ENCODE measurements around the gene PIGT. TPM values are rescaled to one million over a fixed set of nuclear protein-coding genes. Genes with fewer than 3 reads are reported as not detected.

PIGT gene
- total RNA-seq, 2 experiments from 2014 or later = 43.7 to 47.7 TPM

- ChIA-PET CTCF (interaction anchor here (0.8 to 4.3 kb wide), 3 partner anchors 26 to 42 kb away, joined by 4 to 24 read pairs (median 5); no protein-coding TSS in a partner anchor), POLR2A (interaction anchor here (0.7 to 0.9 kb wide), 3 partner anchors 9 to 39 kb away, joined by 3 to 4 read pairs (median 3); no protein-coding TSS in a partner anchor)
- intact Hi-C loops (cut with micrococcal nuclease) = no loop called here
- Mint-ChIP-seq H3K4me1 (ENCODE audit: low read depth) (peaks cover 27% of the 10 kb centered on the region), H3K36me3 (ENCODE audit: low read depth) (peaks cover 1% of the 10 kb centered on the region), H3K27ac (no peak overlapping the region), H3K27me3 (no peaks in the 10 kb centered on the region), H3K9me3 (no peaks in the 10 kb centered on the region), H3K4me3 (no peak overlapping the region)
- no peak for TF ChIP-seq CTCF (IDR thresholded peaks at IDR 0.05)
- ATAC-seq (no peak), DNase-seq (no peak)
Measured at GRCh38 chr20:45410887-45411286, 5.1 kb upstream of the PIGT start.

- Mint-ChIP-seq H3K4me1 (ENCODE audit: low read depth) (peaks cover 27% of the 10 kb centered on the region), H3K27ac (no peak overlapping the region), H3K36me3 (ENCODE audit: low read depth) (peaks cover 3% of the 10 kb centered on the region), H3K27me3 (no peaks in the 10 kb centered on the region), H3K4me3 (no peak overlapping the region), H3K9me3 (no peaks in the 10 kb centered on the region)
- no peak for DNase-seq
- intact Hi-C loops (cut with micrococcal nuclease) = no loop called here
- POLR2A ChIA-PET = interaction anchor here (0.6 to 1.3 kb wide), 4 partner anchors 16 to 271 kb away, joined by 3 to 4 read pairs (median 4); partner anchors contain the start of gene SYS1
- CTCF ChIA-PET = interaction anchor here (0.9 to 4.3 kb wide), 5 partner anchors 24 to 101 kb away, joined by 3 to 24 read pairs (median 9); partner anchors contain the start of gene SYS1
- TF ChIP-seq CTCF (IDR thresholded peaks at IDR 0.05) = no peak
- no peak for ATAC-seq
Measured at GRCh38 chr20:45412653-45413052, 3.3 kb upstream of the PIGT start.

- Mint-ChIP-seq H3K9me3 (no peaks in the 10 kb centered on the region), H3K4me3 (no peak overlapping the region), H3K27me3 (no peaks in the 10 kb centered on the region), H3K4me1 (ENCODE audit: low read depth) (peaks cover 29% of the 10 kb centered on the region), H3K27ac (no peak overlapping the region), H3K36me3 (ENCODE audit: low read depth) (peaks cover 7% of the 10 kb centered on the region)
- POLR2A ChIA-PET = no interaction called here
- ATAC-seq (no peak), DNase-seq (no peak)
- intact Hi-C loops (cut with micrococcal nuclease) = no loop called here
- CTCF ChIA-PET = interaction anchor here (0.9 to 4.3 kb wide), 5 partner anchors 23 to 50 kb away, joined by 3 to 24 read pairs (median 9); partner anchors contain the start of gene SYS1
- no peak for TF ChIP-seq CTCF (IDR thresholded peaks at IDR 0.05)
Measured at GRCh38 chr20:45413479-45413878, 2.5 kb upstream of the PIGT start.

- peaks cover 33% of the 10 kb centered on the region for H3K4me1 Mint-ChIP-seq (ENCODE audit: low read depth)
- intact Hi-C loops (cut with micrococcal nuclease) = loop anchor here (5.0 kb wide), 1 partner anchor 55 kb away; the partner anchor contains the start of gene SYS1
- ChIA-PET CTCF (interaction anchor here (1.4 to 7.2 kb wide), 4 partner anchors 20 to 54 kb away, joined by 3 to 53 read pairs (median 24); partner anchors contain the start of gene SYS1), POLR2A (interaction anchor here (0.6 to 2.7 kb wide), 5 partner anchors 10 to 54 kb away, joined by 3 to 30 read pairs (median 12); partner anchors contain the start of gene SYS1)
- peaks cover 24% of the 10 kb centered on the region for H3K36me3 Mint-ChIP-seq (ENCODE audit: low read depth)
- H3K4me3 Mint-ChIP-seq = peak overlapping the region; percentile 87
- no peak for TF ChIP-seq CTCF (IDR thresholded peaks at IDR 0.05)
- H3K27me3 Mint-ChIP-seq = no peaks in the 10 kb centered on the region
- peak overlapping the region; percentile 95 for H3K27ac Mint-ChIP-seq
- H3K9me3 Mint-ChIP-seq = no peaks in the 10 kb centered on the region
- DNase-seq (peak; percentile 24), ATAC-seq (no peak)
Measured at GRCh38 chr20:45416917-45417316, 976 bp downstream of the PIGT start.
